HCT116 (cell line): ENCODE results near the gene SLC25A41. TPM values are rescaled to one million over a fixed set of nuclear protein-coding genes. Genes with fewer than 3 reads are reported as not detected.

Experiments
- ATAC-seq: fragments of 200-7000 bp; cut with Tn5 transposase; 2 replicates; pipeline ENCODE4 v1.9.1; 2020; ENCODE audit warnings: mild to moderate bottlenecking, moderate library complexity
- BruUV-seq: library from RNA; stranded (reverse); fragments of 400-500 nt; replicated peaks from 2 replicates; lab custom pipeline; 2021; lab: Mats Ljungman, UMichigan
- CTCF ChIA-PET: fragments of 300-600 bp; sonication (Branson Sonifier 250); formaldehyde crosslinking; loops from one replicate; lab custom pipeline; 2021; ENCODE audit warnings: antibody characterized with exemption; lab: Charles Lee
- POLR2A ChIA-PET: fragments of 300-600, 350-600 bp; sonication (Branson Sonifier 250); formaldehyde crosslinking; loops from one replicate; lab custom pipeline; 2021; ENCODE audit warnings: antibody characterized with exemption; lab: Charles Lee
- RAD21 ChIA-PET, 2 experiments: fragments of 300-600 bp; sonication (Branson Sonifier 250); formaldehyde crosslinking; loops; one replicate each; lab custom pipeline; 2023; ENCODE audit warnings: low total read pairs in 2 of 2; ENCODE audit not compliant: uncharacterized antibody in 2 of 2, unreplicated experiment in 2 of 2, low non-redundant PET in 1 of 2; lab: Charles Lee
- DNase-seq: peaks from one replicate; pipeline ENCODE4 v3.0.0-alpha.2; 2010; ENCODE audit warnings: low read depth, low spot score
- H2AFZ ChIP-seq: fragments of 200-600 bp; shearing (Covaris generic), sonication (generic); 2 replicates; pipeline ENCODE4 v1.6.1; 2017; ENCODE audit warnings: low read depth, mixed run types, mixed read lengths, antibody characterized with exemption, low read length; ENCODE audit not compliant: poor library complexity, severe bottlenecking
- H3K27ac ChIP-seq: 2 replicates; pipeline ENCODE4 v1.5.1; 2012; ENCODE audit warnings: low read depth, low read length
- H3K27me3 ChIP-seq: fragments of 200-600 bp; sonication (generic); 2 replicates; pipeline ENCODE4 v1.6.1; 2016; ENCODE audit warnings: mixed run types, low read length, mixed read lengths; ENCODE audit not compliant: insufficient read depth
- H3K36me3 ChIP-seq, 2 experiments: fragments of 200-500 bp in 1 of 2; fragments of 200-600 bp in 1 of 2; sonication (Bioruptor generic) in 1 of 2; sonication (generic) in 1 of 2; 2 replicates each; pipeline versions ENCODE4 v1.5.1 to v1.6.1; 2014 to 2016; ENCODE audit warnings: low read length in 2 of 2, inconsistent platforms in 1 of 2, mixed read lengths in 1 of 2, mixed run types in 1 of 2; ENCODE audit not compliant: insufficient read depth in 2 of 2, control insufficient read depth in 1 of 2
- H3K4me1 ChIP-seq, 2 experiments: fragments of 200-600 bp in 1 of 2; sonication (generic) in 1 of 2; 2 replicates each; pipeline versions ENCODE4 v1.5.1 to v1.6.1; 2012 to 2017; ENCODE audit warnings: low read length in 2 of 2, inconsistent platforms in 1 of 2, mild to moderate bottlenecking in 1 of 2, mixed read lengths in 1 of 2, mixed run types in 1 of 2, moderate library complexity in 1 of 2; ENCODE audit not compliant: insufficient read depth in 2 of 2, control insufficient read depth in 1 of 2
- H3K4me2 ChIP-seq: fragments of 200-600 bp; sonication (generic); 2 replicates; pipeline ENCODE4 v1.6.1; 2017; ENCODE audit warnings: mixed run types, low read length, mixed read lengths
- H3K4me3 ChIP-seq, 2 experiments: fragments of 200-600 bp in 1 of 2; sonication (generic) in 1 of 2; replicated peaks in 1 of 2; 2 replicates each; pipeline ENCODE4 v1.5.1; 2011 to 2016; ENCODE audit warnings: low read length in 2 of 2, control low read depth in 1 of 2, low read depth in 1 of 2, mild to moderate bottlenecking in 1 of 2, mixed read lengths in 1 of 2, mixed run types in 1 of 2
- H3K79me2 ChIP-seq: fragments of 200-600 bp; sonication (generic); 2 replicates; pipeline ENCODE4 v1.6.1; 2017; ENCODE audit warnings: mild to moderate bottlenecking, mixed run types, low read length, moderate library complexity, mixed read lengths; ENCODE audit not compliant: insufficient read depth
- H3K9ac ChIP-seq: fragments of 200-600 bp; sonication (generic); 2 replicates; pipeline ENCODE4 v1.6.1; 2016; ENCODE audit warnings: low read length, mixed read lengths
- H3K9me2 ChIP-seq: fragments of 200-600 bp; sonication (generic), shearing (Covaris generic); 2 replicates; pipeline ENCODE4 v1.6.1; 2017; ENCODE audit warnings: mixed run types, mild to moderate bottlenecking, moderate library complexity; ENCODE audit not compliant: insufficient read depth
- H3K9me3 ChIP-seq, 2 experiments: fragments of 200-500 bp in 1 of 2; fragments of 200-600 bp in 1 of 2; sonication (Bioruptor generic) in 1 of 2; sonication (generic) in 1 of 2; 2 replicates each; pipeline ENCODE4 v1.6.1; 2014 to 2017; ENCODE audit warnings: low read length in 2 of 2, mixed read lengths in 2 of 2, inconsistent platforms in 1 of 2, low read depth in 1 of 2, mild to moderate bottlenecking in 1 of 2, mixed run types in 1 of 2, moderate library complexity in 1 of 2; ENCODE audit not compliant: control insufficient read depth in 1 of 2, insufficient read depth in 1 of 2
- H4K20me1 ChIP-seq: fragments of 200-600 bp; sonication (generic), shearing (Covaris generic); 2 replicates; pipeline ENCODE4 v1.6.1; 2017; ENCODE audit warnings: mixed run types, mild to moderate bottlenecking, moderate library complexity; ENCODE audit not compliant: insufficient read depth
- CBX3 ChIP-seq: IDR thresholded peaks from 2 replicates; pipeline ENCODE4 v1.6.1; 2012; ENCODE audit warnings: low read depth
- EGR1 ChIP-seq: IDR thresholded peaks from 2 replicates; pipeline ENCODE4 v1.6.1; 2012; ENCODE audit warnings: low read depth
- ELF1 ChIP-seq: IDR thresholded peaks from 2 replicates; pipeline ENCODE4 v1.6.1; 2012; ENCODE audit warnings: low read depth, borderline replicate concordance
- EZH2 ChIP-seq: fragments of 200-600 bp; sonication (generic); IDR thresholded peaks from 2 replicates; pipeline ENCODE4 v1.6.1; 2017; ENCODE audit warnings: antibody characterized with exemption, mixed run types
- EZH2phosphoT487 ChIP-seq: fragments of 200-600 bp; IDR thresholded peaks from 2 replicates; pipeline ENCODE4 v1.6.1; 2018; ENCODE audit warnings: antibody characterized with exemption, borderline replicate concordance
- FOSL1 ChIP-seq: IDR thresholded peaks from 2 replicates; pipeline ENCODE4 v1.6.1; 2012; ENCODE audit warnings: low read depth
- JUND ChIP-seq: IDR thresholded peaks from 2 replicates; pipeline ENCODE4 v1.6.1; 2012
- POLR2AphosphoS5 ChIP-seq: IDR thresholded peaks from 2 replicates; pipeline ENCODE4 v1.6.1; 2011; ENCODE audit warnings: mild to moderate bottlenecking, low read depth, low read length, moderate library complexity
- RAD21 ChIP-seq: IDR thresholded peaks from 2 replicates; pipeline ENCODE4 v1.6.1; 2012; ENCODE audit warnings: low read depth, mild to moderate bottlenecking
- SIN3A ChIP-seq: IDR thresholded peaks from 2 replicates; pipeline ENCODE4 v1.6.1; 2012; ENCODE audit warnings: low read depth
- YY1 ChIP-seq: IDR thresholded peaks from 2 replicates; pipeline ENCODE4 v1.6.1; 2011; ENCODE audit warnings: low read length, low read depth, moderate library complexity, mild to moderate bottlenecking; ENCODE audit not compliant: insufficient replicate concordance; ENCODE audit errors: extremely low read depth
- ZFX ChIP-seq: fragments of 450-650 bp; IDR thresholded peaks from 2 replicates; pipeline ENCODE4 v1.6.1; 2017
- intact Hi-C: fragments of 100-400 bp; cut with micrococcal nuclease; formaldehyde crosslinking; loops from 2 replicates; pipeline ENCODE4 v1.10.0; 2022
- total RNA-seq: library from RNA; stranded (reverse); gene quantifications from one replicate; pipeline ENCODE4 v1.2.1, GENCODE V29; 2021; ENCODE audit not compliant: unreplicated experiment
- TF ChIP-seq, protein P1 (sequence below): IDR thresholded peaks from 2 replicates; pipeline ENCODE4 v1.6.1; 2012
- TF ChIP-seq, protein P2 (sequence below): IDR thresholded peaks from 2 replicates; pipeline ENCODE4 v1.6.1; 2012; ENCODE audit warnings: low read depth
- TF ChIP-seq, protein P3 (sequence below), 3 experiments: fragments of 200-600 bp in 1 of 3; sonication (generic) in 1 of 3; IDR thresholded peaks in 2 of 3; conservative IDR thresholded peaks in 1 of 3; 2 replicates each; pipeline ENCODE4 v1.5.1; 2012 to 2017; ENCODE audit warnings: low read depth in 2 of 3, low read length in 2 of 3, antibody characterized with exemption in 1 of 3, borderline replicate concordance in 1 of 3, control low read depth in 1 of 3, mild to moderate bottlenecking in 1 of 3, mixed read lengths in 1 of 3, mixed run types in 1 of 3, moderate library complexity in 1 of 3; ENCODE audit not compliant: insufficient read depth in 1 of 3

Gene SLC25A41
- total RNA-seq, 1 experiment from 2014 or later, result 0.93 TPM

DNA sequence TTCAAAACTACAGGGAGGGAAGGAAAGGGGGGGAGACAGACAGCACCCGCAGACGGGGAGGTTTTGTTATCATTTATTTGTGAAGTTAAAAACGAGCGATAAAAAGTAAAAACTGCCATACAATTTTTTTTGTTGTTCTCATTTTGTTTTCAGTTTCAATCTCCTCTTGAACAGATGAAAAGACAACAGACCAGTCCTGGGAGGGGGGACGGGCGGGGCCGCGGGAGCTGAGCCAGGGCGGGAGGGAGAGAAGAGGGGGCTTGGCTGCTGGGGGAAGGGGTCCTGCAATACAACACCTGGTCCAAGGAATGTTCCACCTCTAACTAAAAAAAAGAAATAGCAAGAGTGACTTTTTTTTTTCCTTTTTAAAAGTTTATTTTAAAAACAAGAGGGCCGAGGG, 20.3 kb downstream of the SLC25A41 start:
- RAD21 ChIA-PET, result no interaction called here
- H2AFZ ChIP-seq, result no peak overlapping the region
- POLR2A ChIA-PET, result no interaction called here
- H3K4me3 ChIP-seq, result no peak overlapping the region
- peaks cover 19% of the 10 kb centered on the region; the same call in 1 of the 2 replicates for H3K79me2 ChIP-seq
- ATAC-seq (no peak), DNase-seq (no peak)
- H3K4me1 ChIP-seq, result no peaks in the 10 kb centered on the region
- peaks cover 32 to 38% of the 10 kb centered on the region in 2 experiments for H3K36me3 ChIP-seq
- no peak overlapping the region for H3K27ac ChIP-seq
- no TSS peak for BruUV-seq
- CTCF ChIA-PET, result no interaction called here
- H3K4me2 ChIP-seq, result no peak overlapping the region
- H3K27me3 ChIP-seq, result no peaks in the 10 kb centered on the region
- no peaks in the 10 kb centered on the region for H3K9me2 ChIP-seq
- no peaks in the 10 kb centered on the region for H3K9me3 ChIP-seq
- H4K20me1 ChIP-seq, result no peaks in the 10 kb centered on the region
- intact Hi-C loops, result no loop called here
- no peak overlapping the region for H3K9ac ChIP-seq
- TF ChIP-seq FOSL1 (no peak), EZH2 (no peak), CBX3 (no peak), POLR2AphosphoS5 (no peak)
- TF ChIP-seq, protein P1, sequence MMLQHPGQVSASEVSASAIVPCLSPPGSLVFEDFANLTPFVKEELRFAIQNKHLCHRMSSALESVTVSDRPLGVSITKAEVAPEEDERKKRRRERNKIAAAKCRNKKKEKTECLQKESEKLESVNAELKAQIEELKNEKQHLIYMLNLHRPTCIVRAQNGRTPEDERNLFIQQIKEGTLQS, result no peak

DNA sequence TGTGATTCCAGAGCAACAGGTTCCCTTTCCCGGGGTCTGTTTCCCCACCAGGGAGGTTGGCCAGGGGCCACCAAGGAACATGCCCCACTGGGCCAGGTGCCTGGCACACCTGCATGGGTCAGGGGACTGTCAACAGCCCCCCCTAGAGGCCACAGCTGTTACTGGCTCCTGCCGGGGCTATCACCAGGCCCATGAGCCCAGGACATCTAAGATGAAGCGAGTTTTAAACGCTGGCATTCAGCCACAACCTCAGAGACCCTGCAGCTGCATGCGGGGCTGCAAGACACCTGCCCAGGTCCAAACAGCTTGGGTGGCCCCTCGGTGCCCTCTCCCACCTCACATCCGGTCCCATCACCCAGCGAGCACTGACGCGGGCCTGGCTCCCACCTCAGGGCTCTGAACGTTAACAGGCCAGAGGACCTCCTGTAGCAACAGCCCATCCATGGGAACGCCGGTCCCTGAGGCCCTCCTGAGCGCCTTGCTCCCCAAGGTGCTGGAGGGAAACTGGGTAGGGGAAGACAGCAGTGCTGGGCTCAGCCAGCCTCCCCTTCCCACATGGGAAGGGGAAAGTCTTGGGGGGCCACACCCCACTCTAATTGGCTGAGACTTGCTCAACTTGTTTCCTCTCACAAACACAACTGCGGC, 21.0 kb downstream of the SLC25A41 start:
- Histone ChIP-seq H3K36me3 (peaks cover 25 to 32% of the 10 kb centered on the region in 2 experiments), H3K9ac (no peak overlapping the region), H3K9me2 (no peaks in the 10 kb centered on the region), H3K27me3 (no peaks in the 10 kb centered on the region), H4K20me1 (no peaks in the 10 kb centered on the region), H3K4me1 (no peaks in the 10 kb centered on the region), H3K4me3 (no peak overlapping the region), H3K9me3 (no peaks in the 10 kb centered on the region), H3K79me2 (peaks cover 12% of the 10 kb centered on the region; the same call in 1 of the 2 replicates), H3K27ac (no peak overlapping the region), H3K4me2 (no peak overlapping the region), H2AFZ (no peak overlapping the region)
- DNase-seq (peak; percentile 31), ATAC-seq (peak; percentile 91)
- CTCF ChIA-PET, result no interaction called here
- intact Hi-C loops, result no loop called here
- TF ChIP-seq JUND (no peak), SIN3A (no peak), YY1 (no peak), EZH2 (no peak), ELF1 (no peak), EZH2phosphoT487 (no peak), RAD21 (peak; percentile 57), ZFX (no peak), EGR1 (no peak)
- TF ChIP-seq, protein P2, sequence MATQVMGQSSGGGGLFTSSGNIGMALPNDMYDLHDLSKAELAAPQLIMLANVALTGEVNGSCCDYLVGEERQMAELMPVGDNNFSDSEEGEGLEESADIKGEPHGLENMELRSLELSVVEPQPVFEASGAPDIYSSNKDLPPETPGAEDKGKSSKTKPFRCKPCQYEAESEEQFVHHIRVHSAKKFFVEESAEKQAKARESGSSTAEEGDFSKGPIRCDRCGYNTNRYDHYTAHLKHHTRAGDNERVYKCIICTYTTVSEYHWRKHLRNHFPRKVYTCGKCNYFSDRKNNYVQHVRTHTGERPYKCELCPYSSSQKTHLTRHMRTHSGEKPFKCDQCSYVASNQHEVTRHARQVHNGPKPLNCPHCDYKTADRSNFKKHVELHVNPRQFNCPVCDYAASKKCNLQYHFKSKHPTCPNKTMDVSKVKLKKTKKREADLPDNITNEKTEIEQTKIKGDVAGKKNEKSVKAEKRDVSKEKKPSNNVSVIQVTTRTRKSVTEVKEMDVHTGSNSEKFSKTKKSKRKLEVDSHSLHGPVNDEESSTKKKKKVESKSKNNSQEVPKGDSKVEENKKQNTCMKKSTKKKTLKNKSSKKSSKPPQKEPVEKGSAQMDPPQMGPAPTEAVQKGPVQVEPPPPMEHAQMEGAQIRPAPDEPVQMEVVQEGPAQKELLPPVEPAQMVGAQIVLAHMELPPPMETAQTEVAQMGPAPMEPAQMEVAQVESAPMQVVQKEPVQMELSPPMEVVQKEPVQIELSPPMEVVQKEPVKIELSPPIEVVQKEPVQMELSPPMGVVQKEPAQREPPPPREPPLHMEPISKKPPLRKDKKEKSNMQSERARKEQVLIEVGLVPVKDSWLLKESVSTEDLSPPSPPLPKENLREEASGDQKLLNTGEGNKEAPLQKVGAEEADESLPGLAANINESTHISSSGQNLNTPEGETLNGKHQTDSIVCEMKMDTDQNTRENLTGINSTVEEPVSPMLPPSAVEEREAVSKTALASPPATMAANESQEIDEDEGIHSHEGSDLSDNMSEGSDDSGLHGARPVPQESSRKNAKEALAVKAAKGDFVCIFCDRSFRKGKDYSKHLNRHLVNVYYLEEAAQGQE, result no peak
- TF ChIP-seq, protein P3, sequence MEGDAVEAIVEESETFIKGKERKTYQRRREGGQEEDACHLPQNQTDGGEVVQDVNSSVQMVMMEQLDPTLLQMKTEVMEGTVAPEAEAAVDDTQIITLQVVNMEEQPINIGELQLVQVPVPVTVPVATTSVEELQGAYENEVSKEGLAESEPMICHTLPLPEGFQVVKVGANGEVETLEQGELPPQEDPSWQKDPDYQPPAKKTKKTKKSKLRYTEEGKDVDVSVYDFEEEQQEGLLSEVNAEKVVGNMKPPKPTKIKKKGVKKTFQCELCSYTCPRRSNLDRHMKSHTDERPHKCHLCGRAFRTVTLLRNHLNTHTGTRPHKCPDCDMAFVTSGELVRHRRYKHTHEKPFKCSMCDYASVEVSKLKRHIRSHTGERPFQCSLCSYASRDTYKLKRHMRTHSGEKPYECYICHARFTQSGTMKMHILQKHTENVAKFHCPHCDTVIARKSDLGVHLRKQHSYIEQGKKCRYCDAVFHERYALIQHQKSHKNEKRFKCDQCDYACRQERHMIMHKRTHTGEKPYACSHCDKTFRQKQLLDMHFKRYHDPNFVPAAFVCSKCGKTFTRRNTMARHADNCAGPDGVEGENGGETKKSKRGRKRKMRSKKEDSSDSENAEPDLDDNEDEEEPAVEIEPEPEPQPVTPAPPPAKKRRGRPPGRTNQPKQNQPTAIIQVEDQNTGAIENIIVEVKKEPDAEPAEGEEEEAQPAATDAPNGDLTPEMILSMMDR (IDR thresholded peaks at IDR 0.05 in 2 of 3, conservative IDR thresholded peaks at IDR 0.05 in 1 of 3; ENCODE audit: borderline replicate concordance in 1 of 3, insufficient read depth in 1 of 3, low read depth in 2 of 3, low read length in 2 of 3), result peak; percentile 48 to 95 (median 87); a peak in 5 of 6 replicates
- TF ChIP-seq, protein P1, result no peak
- RAD21 ChIA-PET, result no interaction called here
- BruUV-seq, result no TSS peak
- POLR2A ChIA-PET, result no interaction called here
